GM12874 (cell line): Measurements from ENCODE around the gene MBOAT1.

Experiments used
- CTCF ChIP-seq: IDR thresholded peaks from 2 replicates; pipeline ENCODE4 v1.5.1; 2011; ENCODE audit warnings: low read depth, mild to moderate bottlenecking, control low read depth, low read length, moderate library complexity; ENCODE audit not compliant: insufficient read depth

Gene MBOAT1

GRCh38 chr6:20252311-20252710, 40.0 kb upstream of the MBOAT1 start:
- no peak for TF ChIP-seq CTCF

- TF ChIP-seq CTCF, result no peak
Measured at GRCh38 chr6:20251525-20251924, 39.3 kb upstream of the MBOAT1 start.

GRCh38 chr6:20246125-20246524, 33.9 kb upstream of the MBOAT1 start:
- TF ChIP-seq CTCF, result no peak

- TF ChIP-seq CTCF, result no peak
Measured at GRCh38 chr6:20243288-20243687, 31.0 kb upstream of the MBOAT1 start.

- no peak for TF ChIP-seq CTCF
Measured at GRCh38 chr6:20242397-20242796, 30.1 kb upstream of the MBOAT1 start.

- TF ChIP-seq CTCF, result no peak
Measured at GRCh38 chr6:20241102-20241501, 28.8 kb upstream of the MBOAT1 start.

GRCh38 chr6:20238688-20239587, 26.7 kb upstream of the MBOAT1 start:
- TF ChIP-seq CTCF, result no peak
